Erythroblast (primary cell): ENCODE measurements around the gene DISP3.

Experiments used
- GATA1 ChIP-seq: IDR thresholded peaks from 2 replicates; pipeline ENCODE4 v1.6.1; 2011; ENCODE audit warnings: low read depth, mild to moderate bottlenecking, control low read depth, low read length, moderate library complexity
- POLR2A ChIP-seq: IDR thresholded peaks from 2 replicates; pipeline ENCODE4 v1.6.1; 2011; ENCODE audit warnings: mild to moderate bottlenecking, low read length

GRCh38 chr1:11541236-11541635 is 62.3 kb downstream of the DISP3 start:
- no peak for TF ChIP-seq POLR2A
- TF ChIP-seq GATA1: no peak
